HepG2 (cell line): Measurements from ENCODE around the gene PRPF38B. TPM values are rescaled to one million over a fixed set of nuclear protein-coding genes. Genes with fewer than 3 reads are reported as not detected.

Source experiments
- ATAC-seq: fragments of 200-7000 bp; cut with Tn5 transposase; 3 replicates; pipeline ENCODE4 v1.9.1; 2020; ENCODE audit warnings: mild to moderate bottlenecking, moderate library complexity
- BruUV-seq: library from RNA; stranded (reverse); fragments of 400-500 nt; replicated peaks from 2 replicates; lab custom pipeline; 2021; lab: Mats Ljungman, UMichigan
- CTCF ChIA-PET: fragments of 300-600 bp; formaldehyde crosslinking; extraction: SDS; loops from one replicate; lab custom pipeline; 2021; ENCODE audit warnings: low total read pairs, inconsistent platforms, low intra/inter-chr PET ratio; lab: Yijun Ruan, JAX
- POLR2A ChIA-PET: fragments of 350-600 bp; sonication (Branson Sonifier 250); formaldehyde crosslinking; loops from one replicate; lab custom pipeline; 2020; ENCODE audit warnings: antibody characterized with exemption, inconsistent platforms; lab: Yijun Ruan, JAX
- DNase-seq: peaks from one replicate; pipeline ENCODE4 v3.0.0-alpha.2; 2015; ENCODE audit warnings: low spot score
- FAIRE-seq: peaks from 3 replicates; lab custom pipeline; 2011; peaks lifted over from hg19 to GRCh38; lab: Jason Lieb, UNC
- H2AFZ ChIP-seq: one replicate; pipeline ENCODE4 v1.6.1; 2011; ENCODE audit warnings: low read length, inconsistent platforms
- H3K27ac ChIP-seq: fragments of 300-600 bp; 3 replicates; pipeline ENCODE4 v1.8.0; 2011; ENCODE audit warnings: mixed run types, mild to moderate bottlenecking, mixed read lengths, low read length, inconsistent platforms; ENCODE audit not compliant: insufficient read depth; ENCODE audit errors: extremely low read length
- H3K27me3 ChIP-seq, 2 experiments: fragments of 200-600 bp in 1 of 2; 2 replicates in 1 of 2; 3 replicates in 1 of 2; pipeline versions ENCODE4 v1.6.0 to v1.8.0; 2011; ENCODE audit warnings: low read length in 2 of 2, mild to moderate bottlenecking in 2 of 2, moderate library complexity in 2 of 2, inconsistent platforms in 1 of 2; ENCODE audit not compliant: insufficient read depth in 2 of 2, control insufficient read depth in 1 of 2
- H3K36me3 ChIP-seq, 2 experiments: fragments of 200-600 bp in 1 of 2; replicated peaks in 1 of 2; 2 replicates in 1 of 2; 3 replicates in 1 of 2; pipeline versions ENCODE4 v1.5.1 to v1.8.0; 2011; ENCODE audit warnings: low read length in 2 of 2, inconsistent platforms in 1 of 2; ENCODE audit not compliant: insufficient read depth in 2 of 2, control insufficient read depth in 1 of 2
- H3K4me1 ChIP-seq: 2 replicates; pipeline ENCODE4 v1.5.1; 2012; ENCODE audit warnings: low read length, inconsistent platforms; ENCODE audit not compliant: insufficient read depth
- H3K4me2 ChIP-seq: 2 replicates; pipeline ENCODE4 v1.6.0; 2011; ENCODE audit warnings: low read depth, low read length, inconsistent platforms
- H3K4me3 ChIP-seq, 3 experiments: fragments of 200-600 bp in 1 of 3; sonication (generic), shearing (Covaris generic) in 1 of 3; replicated peaks in 1 of 3; 2 replicates each; pipeline ENCODE4 v1.5.1; 2011 to 2016; ENCODE audit warnings: low read length in 3 of 3, inconsistent platforms in 2 of 3, low read depth in 2 of 3, mild to moderate bottlenecking in 2 of 3, control low read depth in 1 of 3, mixed read lengths in 1 of 3; ENCODE audit not compliant: insufficient read depth in 1 of 3
- H3K79me2 ChIP-seq: one replicate; pipeline ENCODE4 v1.6.1; 2011; ENCODE audit warnings: low read length, inconsistent platforms; ENCODE audit not compliant: insufficient read depth
- H3K9ac ChIP-seq: 2 replicates; pipeline ENCODE4 v1.6.0; 2011; ENCODE audit warnings: mild to moderate bottlenecking, low read depth, low read length, inconsistent platforms; ENCODE audit not compliant: insufficient read depth
- H3K9me3 ChIP-seq: 2 replicates; pipeline ENCODE4 v1.5.1; 2012; ENCODE audit warnings: mild to moderate bottlenecking, low read length
- H4K20me1 ChIP-seq: 2 replicates; pipeline ENCODE4 v1.6.0; 2011; ENCODE audit warnings: inconsistent platforms, mild to moderate bottlenecking, low read length, moderate library complexity; ENCODE audit not compliant: insufficient read depth
- CBX1 ChIP-seq: IDR thresholded peaks from one replicate; pipeline ENCODE4 v1.6.1; 2016; ENCODE audit warnings: antibody characterized with exemption, low read depth
- FOSL2 ChIP-seq: sonication (generic); formaldehyde crosslinking; IDR thresholded peaks from 2 replicates; pipeline ENCODE4 v1.4.0; 2020; ENCODE audit warnings: missing genetic modification reagents
- HNRNPH1 ChIP-seq: fragments of 200-400 bp; formaldehyde crosslinking; optimal IDR thresholded peaks from 2 replicates; pipeline ENCODE3; 2017; ENCODE audit warnings: mild to moderate bottlenecking, low read depth, low read length
- SALL2 ChIP-seq: sonication (generic); formaldehyde crosslinking; IDR thresholded peaks from 2 replicates; pipeline ENCODE4 v1.8.1; 2023; ENCODE audit warnings: mild to moderate bottlenecking, missing genetic modification reagents, inconsistent platforms
- ZNF572 ChIP-seq: sonication (generic); formaldehyde crosslinking; IDR thresholded peaks from 2 replicates; pipeline ENCODE4 v1.5.1; 2020; ENCODE audit warnings: mild to moderate bottlenecking, missing genetic modification reagents
- WGBS: methylation state at CpG from one replicate; pipeline ENCODE4 v1.1.6; 2017; ENCODE audit warnings: low lambda C conversion rate; 5-methylcytosine and 5-hydroxymethylcytosine counted together
- in situ Hi-C: cut with HindIII; loops from 2 replicates; pipeline ENCODE4 v1.10.0; 2017; ENCODE audit warnings: low pct_unique_long_range_greater_than_20kb; ENCODE audit not compliant: extremely low pct_ligation_motif_present
- intact Hi-C: fragments of 100-400 bp; cut with micrococcal nuclease; formaldehyde crosslinking; loops from one replicate; pipeline ENCODE4 v1.10.0; 2022; ENCODE audit not compliant: unreplicated experiment
- polyA plus RNA-seq, 8 experiments: library from polyadenylated mRNA; depleted of rRNA in 3 of 8; stranded (reverse) in 7 of 8; unstranded in 1 of 8; fragments of >200 nt; fragmentation: Illumina TruSeq in 4 of 8; extraction: Trizol in 4 of 8; gene quantifications; 2 replicates each; pipeline versions ENCODE4 v1.2.1 to v1.2.3, GENCODE V29; 2011 to 2016; ENCODE audit warnings: low read depth in 4 of 8, missing spikeins in 1 of 8, mixed read lengths in 1 of 8; ENCODE audit not compliant: insufficient read depth in 1 of 8
- total RNA-seq, 5 experiments: library from RNA; depleted of rRNA; stranded (reverse); fragments of >200 nt; fragmentation: Illumina TruSeq; extraction: Trizol; gene quantifications; 2 replicates each; pipeline ENCODE4 v1.2.3, GENCODE V29; 2016; ENCODE audit warnings: low read depth in 1 of 5
- TF ChIP-seq, protein P1 (sequence below): sonication (generic); formaldehyde crosslinking; IDR thresholded peaks from 2 replicates; pipeline ENCODE4 v1.5.1; 2020; ENCODE audit warnings: mild to moderate bottlenecking, missing genetic modification reagents, moderate library complexity
- TF ChIP-seq, protein P2 (sequence below): sonication (generic); formaldehyde crosslinking; IDR thresholded peaks from 2 replicates; pipeline ENCODE4 v1.8.1; 2023; ENCODE audit warnings: mild to moderate bottlenecking, inconsistent platforms, moderate library complexity, missing genetic modification reagents, borderline replicate concordance
- TF ChIP-seq, protein P3 (sequence below): sonication (generic); formaldehyde crosslinking; IDR thresholded peaks from 2 replicates; pipeline ENCODE4 v1.4.0; 2020; ENCODE audit warnings: missing genetic modification reagents
- TF ChIP-seq, protein P4 (sequence below): sonication (generic); formaldehyde crosslinking; IDR thresholded peaks from 2 replicates; pipeline ENCODE4 v1.4.0; 2020; ENCODE audit warnings: missing genetic modification reagents

Gene PRPF38B
- total and polyA plus RNA-seq, 2 of the 13 experiments (the other 11 are each of a cell fraction or from before 2014, with no cell fraction given) = 25.7 to 29.7 TPM

DNA sequence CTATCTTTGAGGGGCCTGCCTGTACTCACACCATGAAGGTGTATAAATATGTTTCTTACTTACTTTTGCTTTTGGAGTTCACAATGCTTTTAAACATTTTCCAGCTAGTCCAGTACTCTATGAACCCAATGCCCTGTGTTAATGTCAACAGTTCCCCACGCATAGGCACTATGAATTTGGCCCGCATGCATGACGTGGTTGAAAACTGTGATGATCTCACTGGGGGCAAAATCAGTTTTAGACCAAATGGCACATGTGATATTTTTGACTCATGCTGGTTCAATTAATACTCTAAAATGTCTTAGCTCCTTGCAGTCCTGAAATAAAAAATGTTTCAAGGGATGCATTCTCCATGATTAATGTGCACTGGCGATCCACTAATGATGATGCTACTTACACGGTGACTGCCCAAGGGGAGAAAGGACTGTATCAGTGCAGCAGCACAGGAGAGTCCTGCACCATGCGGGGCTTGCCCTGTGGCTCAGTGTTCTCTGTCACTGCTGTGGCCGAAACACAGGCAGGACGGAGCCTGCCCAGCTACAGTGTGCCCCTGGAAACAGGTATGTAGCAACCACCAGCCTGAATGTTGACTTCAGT lies 36.3 kb downstream of the PRPF38B start (continued):
- TF ChIP-seq HNRNPH1 = no peak
- TF ChIP-seq, protein P1, sequence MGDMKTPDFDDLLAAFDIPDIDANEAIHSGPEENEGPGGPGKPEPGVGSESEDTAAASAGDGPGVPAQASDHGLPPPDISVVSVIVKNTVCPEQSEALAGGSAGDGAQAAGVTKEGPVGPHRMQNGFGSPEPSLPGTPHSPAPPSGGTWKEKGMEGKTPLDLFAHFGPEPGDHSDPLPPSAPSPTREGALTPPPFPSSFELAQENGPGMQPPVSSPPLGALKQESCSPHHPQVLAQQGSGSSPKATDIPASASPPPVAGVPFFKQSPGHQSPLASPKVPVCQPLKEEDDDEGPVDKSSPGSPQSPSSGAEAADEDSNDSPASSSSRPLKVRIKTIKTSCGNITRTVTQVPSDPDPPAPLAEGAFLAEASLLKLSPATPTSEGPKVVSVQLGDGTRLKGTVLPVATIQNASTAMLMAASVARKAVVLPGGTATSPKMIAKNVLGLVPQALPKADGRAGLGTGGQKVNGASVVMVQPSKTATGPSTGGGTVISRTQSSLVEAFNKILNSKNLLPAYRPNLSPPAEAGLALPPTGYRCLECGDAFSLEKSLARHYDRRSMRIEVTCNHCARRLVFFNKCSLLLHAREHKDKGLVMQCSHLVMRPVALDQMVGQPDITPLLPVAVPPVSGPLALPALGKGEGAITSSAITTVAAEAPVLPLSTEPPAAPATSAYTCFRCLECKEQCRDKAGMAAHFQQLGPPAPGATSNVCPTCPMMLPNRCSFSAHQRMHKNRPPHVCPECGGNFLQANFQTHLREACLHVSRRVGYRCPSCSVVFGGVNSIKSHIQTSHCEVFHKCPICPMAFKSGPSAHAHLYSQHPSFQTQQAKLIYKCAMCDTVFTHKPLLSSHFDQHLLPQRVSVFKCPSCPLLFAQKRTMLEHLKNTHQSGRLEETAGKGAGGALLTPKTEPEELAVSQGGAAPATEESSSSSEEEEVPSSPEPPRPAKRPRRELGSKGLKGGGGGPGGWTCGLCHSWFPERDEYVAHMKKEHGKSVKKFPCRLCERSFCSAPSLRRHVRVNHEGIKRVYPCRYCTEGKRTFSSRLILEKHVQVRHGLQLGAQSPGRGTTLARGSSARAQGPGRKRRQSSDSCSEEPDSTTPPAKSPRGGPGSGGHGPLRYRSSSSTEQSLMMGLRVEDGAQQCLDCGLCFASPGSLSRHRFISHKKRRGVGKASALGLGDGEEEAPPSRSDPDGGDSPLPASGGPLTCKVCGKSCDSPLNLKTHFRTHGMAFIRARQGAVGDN (CRISPR knock-in tag) = no peak
- TF ChIP-seq, all 625 proteins: peak for 0

DNA sequence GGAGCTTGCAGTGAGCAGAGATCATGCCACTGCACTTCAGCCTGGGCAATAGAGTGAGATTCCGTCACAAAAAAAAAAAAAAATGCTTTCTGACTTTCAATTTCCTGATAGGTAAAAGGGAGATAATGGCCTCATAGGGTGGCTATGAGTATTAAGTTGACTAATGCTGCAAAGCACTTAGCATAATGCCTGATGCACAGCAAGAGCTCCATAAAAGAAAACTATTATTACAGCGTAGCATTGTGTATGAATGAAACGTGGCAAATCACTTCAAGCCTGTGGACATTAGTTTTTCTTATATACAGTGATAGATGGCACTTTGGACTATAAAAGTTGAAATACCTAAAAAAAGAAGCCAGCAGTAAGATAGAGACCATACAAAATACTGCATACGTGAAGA lies 37.4 kb downstream of the PRPF38B start:
- Histone ChIP-seq H3K4me2 (no peak overlapping the region), H4K20me1 (no peaks in the 10 kb centered on the region), H3K27me3 (peaks cover 4 to 9% of the 10 kb centered on the region in 2 experiments; a peak in 3 of 5 replicates), H3K9me3 (no peaks in the 10 kb centered on the region), H3K9ac (no peak overlapping the region), H3K27ac (no peak overlapping the region), H3K4me3 (no peak overlapping the region), H3K36me3 (no peaks in the 10 kb centered on the region), H3K79me2 (no peaks in the 10 kb centered on the region), H3K4me1 (no peaks in the 10 kb centered on the region), H2AFZ (no peak overlapping the region)
- ATAC-seq (no peak), FAIRE-seq (no peak), DNase-seq (no peak)
- in situ Hi-C loops (no loop called here), intact Hi-C loops (no loop called here)
- CTCF ChIA-PET = no interaction called here
- no TSS peak for BruUV-seq
- 70% methylated on average over 4 of the region's 4 CpGs for WGBS
- POLR2A ChIA-PET = no interaction called here
- TF ChIP-seq, protein P2, sequence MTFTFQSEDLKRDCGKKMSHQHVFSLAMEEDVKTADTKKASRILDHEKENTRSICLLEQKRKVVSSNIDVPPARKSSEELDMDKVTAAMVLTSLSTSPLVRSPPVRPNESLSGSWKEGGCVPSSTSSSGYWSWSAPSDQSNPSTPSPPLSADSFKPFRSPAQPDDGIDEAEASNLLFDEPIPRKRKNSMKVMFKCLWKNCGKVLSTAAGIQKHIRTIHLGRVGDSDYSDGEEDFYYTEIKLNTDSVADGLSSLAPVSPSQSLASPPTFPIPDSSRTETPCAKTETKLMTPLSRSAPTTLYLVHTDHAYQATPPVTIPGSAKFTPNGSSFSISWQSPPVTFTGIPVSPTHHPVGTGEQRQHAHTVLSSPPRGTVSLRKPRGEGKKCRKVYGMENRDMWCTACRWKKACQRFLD (CRISPR knock-in tag) = no peak
- TF ChIP-seq, protein P3, sequence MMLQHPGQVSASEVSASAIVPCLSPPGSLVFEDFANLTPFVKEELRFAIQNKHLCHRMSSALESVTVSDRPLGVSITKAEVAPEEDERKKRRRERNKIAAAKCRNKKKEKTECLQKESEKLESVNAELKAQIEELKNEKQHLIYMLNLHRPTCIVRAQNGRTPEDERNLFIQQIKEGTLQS (CRISPR knock-in tag) = no peak
- TF ChIP-seq, protein P4, sequence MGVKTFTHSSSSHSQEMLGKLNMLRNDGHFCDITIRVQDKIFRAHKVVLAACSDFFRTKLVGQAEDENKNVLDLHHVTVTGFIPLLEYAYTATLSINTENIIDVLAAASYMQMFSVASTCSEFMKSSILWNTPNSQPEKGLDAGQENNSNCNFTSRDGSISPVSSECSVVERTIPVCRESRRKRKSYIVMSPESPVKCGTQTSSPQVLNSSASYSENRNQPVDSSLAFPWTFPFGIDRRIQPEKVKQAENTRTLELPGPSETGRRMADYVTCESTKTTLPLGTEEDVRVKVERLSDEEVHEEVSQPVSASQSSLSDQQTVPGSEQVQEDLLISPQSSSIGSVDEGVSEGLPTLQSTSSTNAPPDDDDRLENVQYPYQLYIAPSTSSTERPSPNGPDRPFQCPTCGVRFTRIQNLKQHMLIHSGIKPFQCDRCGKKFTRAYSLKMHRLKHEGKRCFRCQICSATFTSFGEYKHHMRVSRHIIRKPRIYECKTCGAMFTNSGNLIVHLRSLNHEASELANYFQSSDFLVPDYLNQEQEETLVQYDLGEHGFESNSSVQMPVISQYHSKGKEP (CRISPR knock-in tag) = no peak
- TF ChIP-seq FOSL2 (CRISPR knock-in tag) (no peak), CBX1 (no peak), SALL2 (no peak), ZNF572 (CRISPR knock-in tag) (no peak)
